Activated CD4-positive, alpha-beta T cell treated with anti-CD3 and anti-CD28 coated beads, Interleukin-2, amount 50 U/mL, for 24 hours (primary cell): Measurements from ENCODE around the gene POLR1C.
"Not testable (repeated sequence)": the region's sequence is repeated elsewhere in the genome, so short reads cannot be mapped to it uniquely, and the experiment has no call there.

Experiments
- DNase-seq, 2 donors: peaks; one replicate each; pipeline ENCODE4 v3.0.0-alpha.2; 2020; ENCODE audit warnings: low read depth in 1 of 2, low spot score in 1 of 2

POLR1C gene

GRCh38 chr6:43516697-43517504 is at the start of gene POLR1C, which contains the start of gene YIPF3:
Gene POLR1C (plus strand): TSS chr6:43517089. CDS start chr6:43517110, 21 bp downstream.
Gene YIPF3 (minus strand): TSS chr6:43516926. CDS start chr6:43516807, 119 bp downstream.
- peak; percentile 90 to 98 for DNase-seq

- DNase-seq: not testable (repeated sequence)
These were observed 49.6 kb upstream of the POLR1C start for GRCh38 chr6:43467265-43467664.

DNA sequence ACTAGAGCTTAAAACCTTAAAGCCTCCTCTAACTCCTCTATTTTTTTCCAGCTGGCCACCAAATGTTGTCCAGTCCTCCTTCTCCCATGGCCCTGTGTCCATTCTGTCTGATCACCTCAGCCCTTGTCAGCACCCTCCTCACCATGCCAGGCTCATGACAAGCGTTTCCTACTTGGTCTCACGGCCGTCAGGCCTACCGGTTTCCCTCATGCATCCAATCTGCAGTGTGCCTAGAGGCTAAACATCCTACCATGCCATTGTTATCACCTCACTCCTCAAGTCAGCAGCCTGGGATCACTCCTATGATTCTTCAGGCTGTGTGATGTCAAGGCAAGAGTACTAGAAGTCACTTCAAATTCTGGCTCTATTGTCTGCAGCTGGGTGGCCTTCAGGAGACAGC is 49.1 kb upstream of the POLR1C start:
- DNase-seq: no peak

GRCh38 chr6:43468240-43468639 is 48.6 kb upstream of the POLR1C start:
- no peak for DNase-seq

- no peak for DNase-seq
These were observed 47.9 kb upstream of the POLR1C start for GRCh38 chr6:43468748-43469681.

GRCh38 chr6:43469947-43470346 is 46.9 kb upstream of the POLR1C start:
- DNase-seq: no peak

- no peak for DNase-seq
These were observed 45.5 kb upstream of the POLR1C start for GRCh38 chr6:43471399-43471798.

DNA sequence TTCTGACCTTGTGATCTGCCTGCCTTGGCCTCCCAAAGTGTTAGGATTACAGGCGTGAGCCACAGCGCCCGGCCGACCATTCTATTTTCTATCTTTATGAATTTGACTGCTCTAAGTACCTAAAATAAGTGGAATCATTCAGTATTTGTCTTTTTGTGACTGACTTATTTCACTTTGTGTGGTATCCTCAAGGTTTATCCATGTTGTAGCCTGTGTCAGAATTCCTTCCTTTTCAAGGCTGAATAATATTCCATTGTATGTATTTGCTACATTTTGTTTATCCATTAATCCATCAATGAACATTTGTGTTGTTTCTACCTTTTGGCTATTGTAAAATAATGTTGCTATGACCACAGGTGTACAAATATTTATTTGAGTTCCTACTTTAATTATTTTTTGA is 44.4 kb upstream of the POLR1C start:
- DNase-seq: no peak

DNA sequence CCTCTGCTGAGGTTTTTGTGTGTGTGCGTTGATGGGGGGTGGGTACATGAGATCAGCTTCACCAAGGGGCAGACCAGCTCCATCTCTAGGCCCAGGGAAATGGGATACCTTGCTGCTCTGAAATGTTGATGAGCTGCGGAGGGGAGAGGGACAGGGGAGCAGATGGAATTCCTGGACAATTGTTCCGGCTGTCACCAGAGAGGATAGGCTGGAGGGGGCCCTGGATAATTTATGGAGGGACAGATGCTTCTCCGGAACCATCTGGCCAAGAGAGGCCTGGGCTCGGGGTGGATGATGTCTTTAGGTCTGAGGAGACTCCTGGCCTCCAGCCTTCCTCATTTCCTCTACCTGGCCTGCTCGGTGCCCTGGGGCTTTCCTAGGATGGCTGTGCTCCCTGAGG is 41.4 kb upstream of the POLR1C start:
- no peak for DNase-seq

- no peak for DNase-seq
These were observed 40.1 kb upstream of the POLR1C start for GRCh38 chr6:43476746-43477145.

DNA sequence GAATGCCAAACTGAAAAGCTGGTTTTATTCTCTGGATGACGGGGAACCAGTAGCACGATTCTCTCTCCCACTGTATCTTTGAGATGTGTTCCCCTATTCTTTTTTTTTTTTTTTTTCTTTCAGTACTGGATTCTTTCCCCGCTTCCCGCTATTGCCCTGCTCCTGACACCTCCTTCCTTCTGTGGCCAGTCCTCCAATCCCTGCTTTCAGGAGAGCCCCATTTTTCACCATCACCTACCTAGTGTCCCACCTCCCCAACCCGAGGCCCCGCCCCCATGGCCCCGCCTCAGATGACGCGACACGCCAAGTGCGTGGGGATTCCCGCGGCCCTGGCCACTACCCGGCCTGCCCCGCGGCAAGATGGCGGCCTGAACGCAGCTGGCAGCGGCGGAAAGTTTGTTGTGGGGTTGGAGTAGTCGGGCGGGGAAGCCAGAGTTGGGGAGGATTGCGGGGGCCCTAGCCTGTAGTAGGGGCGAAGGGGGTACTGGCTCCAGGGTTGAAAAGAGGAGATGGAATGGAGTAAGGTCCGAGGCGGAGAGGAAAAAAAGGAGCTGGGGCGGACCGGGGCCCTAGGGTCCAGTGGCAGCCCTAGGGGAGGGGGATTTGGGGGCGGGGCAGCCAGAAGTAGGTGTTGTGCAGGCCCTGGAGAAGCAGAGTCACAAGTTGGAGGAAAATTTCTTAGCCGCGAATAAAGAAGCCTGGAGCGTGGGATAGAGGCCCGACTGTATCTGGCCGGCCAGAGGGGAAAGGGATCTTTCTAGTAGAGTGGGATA is 39.5 kb upstream of the POLR1C start, which contains the start of gene TJAP1:
TJAP1 (plus strand) TSS at position 336 of the 773 bp plus-strand sequence. CDS start 21,432 bp downstream, outside the sequence.
- peak; percentile 96 to 98 for DNase-seq

- no peak for DNase-seq
These were observed 38.9 kb upstream of the POLR1C start for GRCh38 chr6:43478008-43478372.

DNA sequence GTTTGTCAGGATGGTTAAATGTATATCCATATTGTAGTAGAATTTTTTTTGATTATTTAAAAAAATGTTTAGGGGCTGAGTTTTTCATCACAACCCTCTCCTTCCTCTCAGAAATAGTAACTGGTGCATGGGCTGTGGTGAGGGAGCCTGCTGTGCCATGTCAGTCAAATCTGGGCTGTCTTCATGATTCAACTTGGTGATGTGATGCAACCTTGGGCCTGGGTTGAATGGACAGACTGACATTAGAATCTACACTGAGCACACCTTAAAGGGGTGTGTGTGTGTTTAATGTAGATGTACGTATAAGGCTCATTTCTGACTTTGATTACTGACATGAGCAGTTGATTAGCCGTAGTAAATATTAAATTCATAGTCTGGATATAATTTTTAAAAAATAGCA is 35.8 kb upstream of the POLR1C start:
- DNase-seq: no peak

DNA sequence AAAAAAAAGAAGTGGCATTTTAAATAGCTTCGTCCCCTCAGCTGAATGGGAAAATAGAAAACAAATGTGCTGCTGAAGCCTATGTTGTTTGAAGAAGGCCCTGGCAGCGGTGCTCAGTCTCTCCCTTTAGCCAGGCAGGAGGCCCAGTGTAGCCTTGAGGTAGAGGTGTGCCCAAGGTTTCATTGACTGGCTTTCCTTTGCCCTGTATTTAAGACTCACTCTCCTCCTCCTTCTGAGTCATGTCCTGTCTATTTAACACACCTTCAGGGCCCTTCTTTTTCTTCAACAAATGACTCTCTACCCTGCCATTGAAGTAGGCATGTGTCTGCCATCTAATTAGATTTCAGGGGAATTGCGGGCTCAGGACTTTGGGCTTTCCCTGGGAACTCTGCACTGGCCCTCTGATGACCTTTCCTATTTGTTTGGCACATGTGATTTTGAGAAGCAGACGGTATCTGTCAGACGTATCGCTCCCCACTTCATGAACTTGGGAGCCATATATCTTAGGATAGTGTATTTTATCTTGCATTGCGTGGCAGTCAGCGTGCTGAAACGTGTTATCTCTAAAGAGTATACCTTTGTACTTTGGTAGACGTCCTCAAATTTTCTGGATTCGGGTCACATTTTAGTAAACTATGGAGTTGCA is 35.2 kb upstream of the POLR1C start:
- DNase-seq: no peak

DNA sequence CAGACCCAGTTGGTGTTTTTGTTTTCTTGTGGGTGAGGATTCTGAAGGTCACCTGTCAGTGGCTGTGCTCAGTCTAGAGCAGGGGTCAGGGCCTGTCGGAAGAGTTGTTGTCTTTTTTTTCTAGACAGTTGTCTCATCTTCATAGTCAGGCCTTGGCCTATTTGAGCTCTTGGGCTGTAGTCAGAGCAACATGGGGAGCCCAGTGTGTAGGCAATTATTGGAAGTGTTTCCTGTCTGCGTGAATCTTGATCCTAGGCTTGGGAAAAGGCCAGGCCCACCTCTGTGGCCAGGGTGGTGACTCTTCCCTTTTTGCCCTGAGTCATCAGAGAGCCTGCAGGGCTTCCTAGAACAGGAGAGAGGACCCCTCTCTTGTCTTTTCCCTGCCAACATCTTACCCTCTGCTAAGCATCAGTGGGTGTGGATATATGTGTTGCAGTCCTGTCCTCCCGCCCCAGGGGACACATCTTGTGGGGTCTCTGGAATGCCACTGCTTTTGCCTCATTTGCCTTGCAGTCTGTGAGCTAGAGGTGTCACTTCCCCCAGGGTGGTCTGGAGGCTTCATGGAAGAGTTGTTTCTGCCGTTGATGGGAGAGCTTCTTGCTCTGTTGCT is 28.1 kb upstream of the POLR1C start:
- no peak for DNase-seq

GRCh38 chr6:43489277-43490072 is 27.4 kb upstream of the POLR1C start:
- DNase-seq: no peak

DNA sequence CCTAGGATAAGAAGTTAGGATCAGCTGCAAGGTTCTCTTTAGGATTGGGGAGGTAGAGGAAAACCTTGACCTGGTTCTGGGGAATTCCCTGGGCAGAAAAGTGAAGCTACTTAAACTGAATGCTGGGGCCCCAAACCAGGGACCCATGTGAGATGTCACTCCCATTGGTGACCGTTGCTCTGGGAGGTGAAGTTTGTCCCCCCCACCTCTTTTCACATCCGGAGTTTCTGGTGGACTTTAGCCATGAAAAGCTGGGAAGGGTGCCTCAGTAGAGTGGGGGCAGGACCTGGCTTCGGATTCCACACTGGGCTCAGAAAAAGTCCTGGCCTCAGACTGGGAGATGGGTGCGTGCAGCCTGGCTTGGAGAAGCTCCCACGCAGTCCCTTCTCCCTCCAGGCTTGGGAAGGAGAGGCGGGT is 26.4 kb upstream of the POLR1C start:
- no peak for DNase-seq

GRCh38 chr6:43491750-43492661 is 24.9 kb upstream of the POLR1C start:
- DNase-seq: no peak
